Measurements from ENCODE around the gene LMNTD1.
"Not testable (repeated sequence)": the region's sequence is repeated elsewhere in the genome, so short reads cannot be mapped to it uniquely, and the experiment has no call there.

LMNTD1 gene, protein sequence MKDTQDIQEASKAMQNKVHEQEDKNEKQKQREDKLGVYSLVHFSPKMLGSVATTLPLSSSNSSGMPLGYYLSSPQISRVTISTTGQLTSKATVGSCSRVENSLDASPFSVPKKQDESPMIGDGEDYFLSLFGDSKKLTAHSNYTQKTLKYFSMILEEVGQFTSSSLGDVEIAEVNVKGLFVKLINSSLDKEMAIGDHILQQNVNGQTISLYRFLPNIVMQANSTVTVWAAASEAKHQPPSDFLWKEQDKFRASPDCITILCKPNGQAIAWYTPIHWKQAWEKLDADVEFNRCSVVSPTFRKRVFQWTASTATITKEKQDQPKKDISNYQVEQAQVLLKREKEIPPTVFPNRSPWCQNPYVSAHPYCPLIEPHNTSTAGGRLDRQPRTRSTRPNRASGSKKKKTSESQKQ

DNA sequence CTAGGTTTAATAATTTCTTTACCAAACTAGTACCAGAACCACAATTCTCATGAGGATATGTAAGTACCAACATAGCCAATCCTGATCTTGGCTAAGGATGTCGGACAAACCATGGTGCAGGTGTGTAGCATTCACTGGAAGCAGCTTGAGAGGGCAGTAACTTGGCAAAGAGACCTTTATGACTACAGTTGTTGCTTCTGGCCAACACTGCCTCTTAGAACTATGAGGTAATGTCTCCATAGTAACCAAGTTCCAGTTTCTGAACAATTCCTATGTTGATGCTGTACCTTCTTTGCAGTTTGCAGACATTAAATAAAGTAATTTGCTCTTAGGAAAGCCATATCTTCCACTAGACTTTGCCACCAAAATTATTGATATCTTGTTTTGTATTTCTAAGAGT is at the start of gene LMNTD1:
LMNTD1 (minus strand) TSS at position 186 of the 400 bp plus-strand sequence. CDS start 324 bp downstream, outside the sequence.
- peak; percentile 19 for DNase-seq

DNA sequence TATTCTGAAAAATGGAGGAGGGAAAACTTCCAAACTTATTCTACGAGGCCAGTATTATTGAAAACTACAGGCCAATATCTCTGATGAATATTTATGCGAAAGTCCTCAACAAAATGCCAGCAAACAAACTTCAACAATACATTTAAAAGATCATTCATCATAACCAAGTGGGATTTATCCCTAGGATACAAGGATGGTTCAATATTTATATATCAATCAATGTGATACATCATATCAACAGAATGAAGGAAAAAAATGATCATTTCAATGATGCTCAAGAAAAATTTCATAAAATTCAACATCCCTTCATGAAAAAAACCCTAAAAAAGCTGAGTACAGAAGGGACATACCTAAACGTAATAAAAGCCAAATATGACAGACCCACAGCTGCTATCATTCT is 45.9 kb upstream of the LMNTD1 start:
- DNase-seq = no peak

DNA sequence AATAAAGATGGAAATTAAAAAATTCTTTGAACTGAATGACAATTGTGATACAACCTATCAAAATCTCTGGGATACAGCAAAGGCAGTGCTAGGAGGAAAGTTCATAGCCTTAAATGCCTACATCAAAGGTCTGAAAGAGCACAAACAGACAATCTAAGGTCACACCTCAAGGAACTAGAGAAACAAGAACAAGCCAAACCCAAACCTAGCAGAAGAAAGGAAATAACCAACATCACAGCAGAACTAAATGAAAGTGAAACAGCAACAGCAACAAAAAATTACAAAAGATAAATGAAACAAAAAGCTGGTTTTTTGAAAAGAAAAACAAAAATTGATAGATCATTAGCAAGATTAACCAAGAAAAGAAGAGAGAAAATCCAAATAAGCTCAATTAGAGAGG is 42.4 kb upstream of the LMNTD1 start:
- DNase-seq = not testable (repeated sequence)

GRCh38 chr12:25594376-25594775 is 41.3 kb upstream of the LMNTD1 start:
- DNase-seq = no peak

DNA sequence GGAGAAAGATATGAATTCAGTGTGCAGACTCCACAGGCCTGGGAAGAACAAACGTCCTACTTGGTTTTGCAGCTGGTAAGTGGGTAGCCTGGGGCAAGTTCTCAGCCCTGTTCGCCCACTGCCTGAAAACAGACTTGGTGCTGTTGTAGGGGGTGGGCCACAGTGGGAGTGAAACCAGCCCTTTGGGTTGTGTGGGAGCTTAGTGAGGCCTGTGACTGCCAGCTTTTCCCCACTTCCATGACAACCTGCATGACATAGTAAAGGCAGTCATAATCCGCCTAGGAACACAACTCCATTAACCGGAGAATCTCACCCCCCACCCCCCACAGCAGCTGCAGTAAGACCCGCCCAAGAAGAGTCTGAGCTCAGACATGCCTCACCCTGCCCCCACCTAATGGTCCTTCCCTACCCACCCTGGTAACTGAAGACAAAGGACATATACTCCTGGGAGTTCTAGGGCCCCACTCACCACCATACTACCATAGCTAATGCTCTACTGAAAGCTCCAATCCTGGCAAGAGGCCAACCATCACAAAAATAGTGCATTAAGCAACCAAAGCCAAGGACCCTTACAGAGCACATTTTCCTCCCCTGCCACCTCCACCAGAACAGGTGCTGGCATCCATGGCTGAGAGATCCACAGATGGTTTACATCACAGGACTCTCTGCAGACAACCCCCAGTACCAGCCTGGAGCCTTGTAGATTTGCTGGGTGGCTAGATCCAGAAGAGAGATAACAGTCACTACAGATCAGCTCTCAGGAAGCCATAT is 39.8 kb upstream of the LMNTD1 start:
- DNase-seq = no peak

- DNase-seq = no peak
Observed at GRCh38 chr12:25591144-25591543, 38.1 kb upstream of the LMNTD1 start.

- DNase-seq = no peak
Observed at GRCh38 chr12:25590011-25590721, 37.1 kb upstream of the LMNTD1 start.

DNA sequence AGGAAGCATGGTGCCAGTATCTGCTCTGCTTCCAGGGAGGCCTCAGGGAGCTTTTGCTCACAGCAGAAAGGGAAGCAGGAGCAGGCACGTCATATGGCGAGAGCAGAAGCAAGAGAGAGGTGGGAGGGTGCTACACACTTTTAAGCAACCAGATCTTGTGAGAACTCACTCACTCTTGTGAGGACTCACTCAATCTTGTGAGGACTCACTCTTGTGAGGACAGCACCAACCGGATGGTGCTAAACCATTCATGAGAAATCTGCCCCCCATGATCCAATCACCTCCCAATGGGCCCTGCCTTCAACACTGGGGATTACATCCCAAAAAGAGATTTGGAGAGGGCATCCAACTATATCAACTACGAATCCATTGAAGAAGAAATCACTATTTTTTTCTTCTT is 34.3 kb upstream of the LMNTD1 start:
- DNase-seq = no peak

DNA sequence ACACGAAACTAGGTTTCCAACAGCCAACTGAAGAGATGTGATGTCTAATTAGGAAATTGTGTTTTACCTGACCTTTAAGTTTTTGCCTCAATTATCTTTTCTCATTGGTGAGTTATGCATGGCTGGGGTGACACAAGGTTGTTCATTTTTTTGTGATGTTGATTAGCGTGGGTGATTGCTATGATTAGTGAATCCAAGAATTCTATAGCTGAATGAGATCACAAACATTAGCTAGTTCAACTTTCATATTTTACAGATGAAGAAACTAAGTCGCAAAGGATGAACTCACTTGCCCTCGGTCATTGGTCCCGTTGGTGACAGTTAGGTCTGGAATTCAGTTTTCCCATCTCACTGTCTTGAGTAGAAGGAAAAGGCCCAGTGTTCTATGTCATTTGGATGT is 32.6 kb upstream of the LMNTD1 start:
- no peak for DNase-seq

DNA sequence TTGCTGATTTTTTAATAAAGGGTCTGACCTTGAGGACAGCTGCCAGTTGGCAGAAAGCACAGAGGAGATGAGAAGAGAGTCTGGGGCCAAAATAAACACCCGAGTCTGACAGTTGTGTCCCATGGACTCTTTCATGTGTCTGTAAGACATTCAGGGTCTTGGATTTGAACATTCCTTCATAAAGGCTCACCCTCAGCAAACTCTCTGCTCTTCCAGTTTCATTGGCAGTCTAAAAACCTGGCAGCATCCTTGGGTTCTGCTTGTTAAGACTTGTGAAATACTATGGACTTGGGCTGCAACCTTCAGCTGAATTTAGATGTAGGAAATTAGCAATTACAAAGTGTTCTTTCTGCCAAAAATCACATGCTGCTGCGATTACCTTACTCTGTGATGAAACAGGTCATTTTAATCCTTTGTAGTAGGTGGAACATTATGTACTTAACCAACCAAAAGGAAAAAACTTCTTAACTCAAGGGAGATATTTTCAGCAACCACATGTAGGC is 32.0 kb upstream of the LMNTD1 start:
- peak; percentile 77 for DNase-seq

DNA sequence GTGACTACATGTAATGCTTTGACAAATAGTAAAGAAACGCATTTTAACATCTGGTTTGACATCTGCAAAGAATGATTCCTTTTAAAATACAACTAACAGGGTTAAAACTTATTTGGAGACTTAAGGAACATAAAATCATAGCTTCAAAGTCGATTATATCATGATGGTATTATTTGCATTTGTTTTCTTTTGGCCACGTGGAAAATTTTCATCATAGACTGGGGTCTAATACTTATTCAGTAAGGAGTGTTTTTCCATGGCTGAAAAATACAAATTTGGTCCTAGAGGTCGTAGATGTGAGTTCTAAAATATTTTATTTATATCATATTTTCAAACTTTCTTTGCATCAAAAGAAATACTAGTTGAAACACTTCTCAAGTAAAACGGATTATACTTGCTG is 31.5 kb upstream of the LMNTD1 start:
- DNase-seq = no peak

GRCh38 chr12:25583545-25583944 is 30.5 kb upstream of the LMNTD1 start:
- DNase-seq = no peak

- DNase-seq = no peak
Observed at GRCh38 chr12:25581067-25581466, 28.0 kb upstream of the LMNTD1 start.

DNA sequence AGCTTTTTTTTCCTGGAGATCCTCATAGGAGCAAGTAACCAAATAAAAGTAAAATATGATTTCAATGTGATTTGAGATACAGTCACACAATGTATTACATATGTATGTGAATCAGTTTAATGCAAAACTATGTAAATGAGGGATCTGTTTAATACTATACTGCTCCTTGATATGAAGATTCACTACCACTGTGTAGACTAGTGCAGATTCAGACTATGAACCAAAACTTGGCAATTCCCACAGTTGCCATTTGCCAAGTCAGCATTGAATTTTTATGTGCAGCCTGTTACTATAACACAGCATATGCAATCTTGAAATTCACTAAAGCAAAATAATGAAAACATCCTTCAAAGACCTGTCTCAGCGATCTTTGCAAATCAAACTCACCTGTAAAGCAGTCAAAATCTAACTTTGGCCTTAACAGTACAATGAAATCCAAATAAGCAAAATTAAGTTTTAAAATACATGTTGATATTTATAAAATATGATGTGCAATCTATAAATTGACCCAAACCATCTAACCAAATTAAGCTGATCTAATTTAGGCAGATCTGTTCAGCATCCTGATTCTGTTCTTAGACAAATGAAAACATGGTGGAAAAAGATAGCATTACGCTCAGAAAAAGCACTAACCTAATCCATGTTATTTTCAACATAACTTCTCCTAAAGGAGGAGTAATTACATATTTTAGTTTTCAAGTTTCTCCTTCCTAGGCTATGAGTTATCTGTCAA is 25.5 kb upstream of the LMNTD1 start:
- DNase-seq = no peak

GRCh38 chr12:25574761-25575160 is 21.7 kb upstream of the LMNTD1 start:
- DNase-seq = no peak

DNA sequence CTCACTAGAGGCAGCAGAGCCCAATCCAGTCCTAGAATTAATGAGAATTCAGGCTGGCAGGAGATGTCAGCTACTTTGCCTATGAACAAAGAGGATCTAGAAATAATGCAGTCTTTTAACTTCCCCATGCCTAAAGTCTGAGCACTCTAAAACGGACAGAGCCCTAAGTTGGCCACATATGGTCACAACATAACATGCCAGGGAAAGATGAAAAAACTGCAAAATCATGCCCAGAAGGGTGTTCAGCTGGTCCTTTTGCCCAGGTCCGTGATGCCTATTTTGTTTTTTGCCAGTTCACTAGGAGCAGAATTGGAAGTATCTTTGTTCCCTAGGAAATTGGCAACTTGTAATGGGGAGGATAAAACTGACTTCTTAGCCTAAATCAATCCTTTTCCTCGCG is 20.3 kb upstream of the LMNTD1 start:
- no peak for DNase-seq

- no peak for DNase-seq
Observed at GRCh38 chr12:25570418-25570817, 17.3 kb upstream of the LMNTD1 start.

GRCh38 chr12:25566202-25566949 is 13.3 kb upstream of the LMNTD1 start:
- no peak for DNase-seq

DNA sequence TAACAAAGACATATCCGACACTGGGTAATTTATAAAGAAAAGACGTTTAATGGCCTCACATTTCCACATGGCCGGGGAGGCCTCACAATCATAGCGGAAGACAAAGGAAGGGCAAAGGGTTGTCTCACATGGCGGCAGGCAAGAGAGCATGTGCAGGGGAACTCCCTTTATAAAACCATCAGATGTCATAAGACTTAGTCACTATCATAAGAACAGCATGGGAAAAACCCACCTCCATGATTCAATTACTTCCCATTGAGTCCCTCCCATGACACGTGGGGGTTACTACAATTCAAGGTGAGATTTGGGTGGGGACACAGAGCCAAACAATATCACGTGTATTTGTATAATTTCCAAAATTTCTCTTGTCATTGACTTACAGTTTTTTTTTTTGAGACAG is 5.5 kb upstream of the LMNTD1 start:
- DNase-seq = no peak

- DNase-seq = no peak
Observed at GRCh38 chr12:25557830-25558436, 4.8 kb upstream of the LMNTD1 start.

DNA sequence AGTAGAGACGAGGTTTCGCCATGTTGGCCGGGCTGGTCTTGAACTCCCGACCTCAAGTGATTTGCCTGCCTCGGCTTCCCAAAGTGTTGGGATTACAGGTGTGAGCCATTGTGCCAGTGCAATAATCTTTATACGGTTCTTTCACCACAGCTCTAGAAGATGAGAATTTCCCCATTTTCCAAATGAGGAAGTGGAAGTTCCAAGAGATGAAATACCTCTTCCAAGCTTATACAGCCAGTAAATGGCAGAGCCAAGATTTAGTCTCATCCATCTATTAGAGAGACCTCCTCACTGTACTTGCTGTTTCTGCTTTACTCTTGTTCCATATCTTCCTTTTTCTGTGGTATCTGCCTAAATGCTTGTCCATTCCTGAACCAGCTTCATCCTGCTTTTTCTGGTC is 3.1 kb upstream of the LMNTD1 start:
- DNase-seq = no peak
